ENCODE measurements around the gene MST1.

MST1 gene

GRCh38 chr3:49654955-49655556 is 34.2 kb downstream of the MST1 start:
- DNase-seq, result peak; percentile 7

GRCh38 chr3:49654176-49654825 is 35.0 kb downstream of the MST1 start:
- no peak for DNase-seq

GRCh38 chr3:49653621-49654020 is 35.7 kb downstream of the MST1 start:
- no peak for DNase-seq

GRCh38 chr3:49652903-49653415 is 36.3 kb downstream of the MST1 start:
- DNase-seq, result no peak

GRCh38 chr3:49652218-49652902 is 36.9 kb downstream of the MST1 start:
- DNase-seq, result no peak

GRCh38 chr3:49650637-49651036 is 38.6 kb downstream of the MST1 start:
- no peak for DNase-seq

GRCh38 chr3:49650177-49650576 is 39.1 kb downstream of the MST1 start:
- no peak for DNase-seq

- no peak for DNase-seq
These were observed 39.7 kb downstream of the MST1 start for GRCh38 chr3:49649576-49649975.

GRCh38 chr3:49648354-49649019 is 40.8 kb downstream of the MST1 start:
- no peak for DNase-seq

- no peak for DNase-seq
These were observed 41.5 kb downstream of the MST1 start for GRCh38 chr3:49647741-49648140.

- DNase-seq, result no peak
These were observed 43.0 kb downstream of the MST1 start for GRCh38 chr3:49646236-49646635.

GRCh38 chr3:49644684-49645083 is 44.6 kb downstream of the MST1 start:
- no peak for DNase-seq

- DNase-seq, result no peak
These were observed 46.5 kb downstream of the MST1 start for GRCh38 chr3:49642708-49643145.

GRCh38 chr3:49641921-49642707 is 47.2 kb downstream of the MST1 start:
- no peak for DNase-seq

- DNase-seq, result no peak
These were observed 48.0 kb downstream of the MST1 start for GRCh38 chr3:49641292-49641691.

GRCh38 chr3:49639551-49639950 is 49.7 kb downstream of the MST1 start:
- DNase-seq, result no peak

- no peak for DNase-seq
These were observed 50.8 kb downstream of the MST1 start for GRCh38 chr3:49638445-49638844.

- no peak for DNase-seq
These were observed 52.2 kb downstream of the MST1 start for GRCh38 chr3:49636883-49637609.

GRCh38 chr3:49634736-49635135 is 54.5 kb downstream of the MST1 start:
- no peak for DNase-seq

All from NCI-H146 (cell line).